HG03159 (cell line): ENCODE data around the gene DTD2.

Source experiments
- ATAC-seq: cut with Tn5 transposase; IDR thresholded peaks from one replicate; pipeline ENCODE4 v1.9.1; 2021; ENCODE audit warnings: mild to moderate bottlenecking, moderate library complexity; ENCODE audit not compliant: unreplicated experiment

Gene DTD2

GRCh38 chr14:31408421-31408820 is 48.9 kb downstream of the DTD2 start:
- ATAC-seq, result no peak

GRCh38 chr14:31405599-31406232 is 51.6 kb downstream of the DTD2 start:
- ATAC-seq, result no peak

- no peak for ATAC-seq
These were observed 52.2 kb downstream of the DTD2 start for GRCh38 chr14:31405106-31405505.

- ATAC-seq, result no peak
These were observed 53.6 kb downstream of the DTD2 start for GRCh38 chr14:31403707-31404106.

- ATAC-seq, result no peak
These were observed 54.4 kb downstream of the DTD2 start for GRCh38 chr14:31402764-31403439.

GRCh38 chr14:31401369-31401932 is 55.9 kb downstream of the DTD2 start:
- ATAC-seq, result no peak

- no peak for ATAC-seq
These were observed 57.2 kb downstream of the DTD2 start for GRCh38 chr14:31400031-31400638.
